Right atrium auricular region (tissue), 2 donors: Measurements from ENCODE around the gene OR8S1. TPM values are rescaled to one million over a fixed set of nuclear protein-coding genes. Genes with fewer than 3 reads are reported as not detected.
"Not testable (repeated sequence)": the region's sequence is repeated elsewhere in the genome, so short reads cannot be mapped to it uniquely, and the experiment has no call there.

Source experiments
- DNase-seq: peaks from one replicate; pipeline ENCODE4 v3.0.0-alpha.2; 2019; ENCODE audit warnings: low spot score
- H3K27ac ChIP-seq, 2 donors: fragments of 200-600 bp; sonication (generic); 1 replicate in 1 of 2; 2 replicates in 1 of 2; pipeline ENCODE4 v1.5.1; 2016 to 2019
- H3K27me3 ChIP-seq, 2 donors: fragments of 200-600 bp; sonication (generic); one replicate each; pipeline versions ENCODE4 v1.5.1 to v1.6.0; 2017 to 2019
- H3K36me3 ChIP-seq: fragments of 200-600 bp; sonication (generic); one replicate; pipeline ENCODE4 v1.5.1; 2016
- H3K4me1 ChIP-seq, 2 donors: fragments of 200-600 bp; sonication (generic); one replicate each; pipeline versions ENCODE4 v1.5.1 to v1.6.0; 2017 to 2019
- H3K4me3 ChIP-seq, 2 donors: fragments of 200-600 bp; sonication (generic); 1 replicate in 1 of 2; 2 replicates in 1 of 2; pipeline ENCODE4 v1.5.1; 2017 to 2019; ENCODE audit warnings: mild to moderate bottlenecking in 1 of 2, moderate library complexity in 1 of 2
- H3K9me3 ChIP-seq, 2 donors: fragments of 200-600 bp; sonication (generic); one replicate each; pipeline ENCODE4 v1.5.1; 2019
- CTCF ChIP-seq, 2 donors: fragments of 200-600 bp; sonication (generic); IDR thresholded peaks; one replicate each; pipeline ENCODE4 v1.5.1; 2019; ENCODE audit warnings: antibody characterized with exemption in 2 of 2
- total RNA-seq, 2 donors: library from RNA; depleted of rRNA; stranded (reverse); fragments of >200 nt; gene quantifications; one replicate each; pipeline ENCODE4 v1.1.0, GENCODE V29; 2016

Gene OR8S1
- total RNA-seq, 2 donors from 2014 or later: not detected

- Histone ChIP-seq H3K9me3 (peaks cover 0 to 7% of the 10 kb centered on the region in 2 donors), H3K36me3 (no peaks in the 10 kb centered on the region), H3K4me3 (no peak overlapping the region), H3K27me3 (no peaks in the 10 kb centered on the region), H3K27ac (no peak overlapping the region), H3K4me1 (no peaks in the 10 kb centered on the region)
- no peak for TF ChIP-seq CTCF (IDR thresholded peaks at IDR 0.05)
- DNase-seq: no peak
Observed at GRCh38 chr12:48508987-48509386, 16.4 kb upstream of the OR8S1 start.

- no peak for DNase-seq
- no peak for TF ChIP-seq CTCF (IDR thresholded peaks at IDR 0.05)
- peaks cover 0 to 7% of the 10 kb centered on the region in 2 donors for H3K9me3 ChIP-seq
- no peaks in the 10 kb centered on the region for H3K27me3 ChIP-seq
- H3K4me3 ChIP-seq: no peak overlapping the region
- H3K27ac ChIP-seq: no peak overlapping the region
- H3K36me3 ChIP-seq: no peaks in the 10 kb centered on the region
- no peaks in the 10 kb centered on the region for H3K4me1 ChIP-seq
Observed at GRCh38 chr12:48510111-48510510, 15.3 kb upstream of the OR8S1 start.

- TF ChIP-seq CTCF (IDR thresholded peaks at IDR 0.05): no peak
- Histone ChIP-seq H3K4me1 (no peaks in the 10 kb centered on the region), H3K36me3 (no peaks in the 10 kb centered on the region), H3K4me3 (no peak overlapping the region), H3K9me3 (peaks cover 0 to 7% of the 10 kb centered on the region in 2 donors), H3K27ac (no peak overlapping the region), H3K27me3 (no peaks in the 10 kb centered on the region)
- DNase-seq: no peak
Observed at GRCh38 chr12:48512855-48513254, 12.6 kb upstream of the OR8S1 start.

- no peak overlapping the region for H3K4me3 ChIP-seq
- TF ChIP-seq CTCF (IDR thresholded peaks at IDR 0.05): no peak
- no peaks in the 10 kb centered on the region for H3K36me3 ChIP-seq
- H3K9me3 ChIP-seq: peaks cover 0 to 7% of the 10 kb centered on the region in 2 donors
- H3K27ac ChIP-seq: no peak overlapping the region
- no peak for DNase-seq
- no peaks in the 10 kb centered on the region for H3K4me1 ChIP-seq
- H3K27me3 ChIP-seq: no peaks in the 10 kb centered on the region
Observed at GRCh38 chr12:48514728-48515127, 10.7 kb upstream of the OR8S1 start.

- not testable (repeated sequence) for H3K27ac ChIP-seq, H3K4me1 ChIP-seq, DNase-seq, H3K36me3 ChIP-seq, H3K9me3 ChIP-seq, H3K27me3 ChIP-seq, H3K4me3 ChIP-seq
Observed at GRCh38 chr12:48520381-48520780, 5.1 kb upstream of the OR8S1 start.

GRCh38 chr12:48527891-48528670 is 2.6 kb downstream of the OR8S1 start:
- Histone ChIP-seq H3K9me3 (no peaks in the 10 kb centered on the region), H3K4me3 (no peak overlapping the region), H3K27ac (no peak overlapping the region), H3K36me3 (no peaks in the 10 kb centered on the region), H3K4me1 (no peaks in the 10 kb centered on the region), H3K27me3 (no peaks in the 10 kb centered on the region)
- no peak for DNase-seq
- no peak for TF ChIP-seq CTCF (IDR thresholded peaks at IDR 0.05)
